GM18868 (cell line): ENCODE results near the gene C9orf85.
"Not testable (repeated sequence)": the region's sequence is repeated elsewhere in the genome, so short reads cannot be mapped to it uniquely, and the experiment has no call there.

Experiments
- ATAC-seq: cut with Tn5 transposase; IDR thresholded peaks from one replicate; pipeline ENCODE4 v1.9.1; 2021; ENCODE audit warnings: mild to moderate bottlenecking, moderate library complexity; ENCODE audit not compliant: unreplicated experiment

Gene C9orf85, protein sequence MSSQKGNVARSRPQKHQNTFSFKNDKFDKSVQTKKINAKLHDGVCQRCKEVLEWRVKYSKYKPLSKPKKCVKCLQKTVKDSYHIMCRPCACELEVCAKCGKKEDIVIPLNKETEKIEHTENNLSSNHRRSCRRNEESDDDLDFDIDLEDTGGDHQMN

DNA sequence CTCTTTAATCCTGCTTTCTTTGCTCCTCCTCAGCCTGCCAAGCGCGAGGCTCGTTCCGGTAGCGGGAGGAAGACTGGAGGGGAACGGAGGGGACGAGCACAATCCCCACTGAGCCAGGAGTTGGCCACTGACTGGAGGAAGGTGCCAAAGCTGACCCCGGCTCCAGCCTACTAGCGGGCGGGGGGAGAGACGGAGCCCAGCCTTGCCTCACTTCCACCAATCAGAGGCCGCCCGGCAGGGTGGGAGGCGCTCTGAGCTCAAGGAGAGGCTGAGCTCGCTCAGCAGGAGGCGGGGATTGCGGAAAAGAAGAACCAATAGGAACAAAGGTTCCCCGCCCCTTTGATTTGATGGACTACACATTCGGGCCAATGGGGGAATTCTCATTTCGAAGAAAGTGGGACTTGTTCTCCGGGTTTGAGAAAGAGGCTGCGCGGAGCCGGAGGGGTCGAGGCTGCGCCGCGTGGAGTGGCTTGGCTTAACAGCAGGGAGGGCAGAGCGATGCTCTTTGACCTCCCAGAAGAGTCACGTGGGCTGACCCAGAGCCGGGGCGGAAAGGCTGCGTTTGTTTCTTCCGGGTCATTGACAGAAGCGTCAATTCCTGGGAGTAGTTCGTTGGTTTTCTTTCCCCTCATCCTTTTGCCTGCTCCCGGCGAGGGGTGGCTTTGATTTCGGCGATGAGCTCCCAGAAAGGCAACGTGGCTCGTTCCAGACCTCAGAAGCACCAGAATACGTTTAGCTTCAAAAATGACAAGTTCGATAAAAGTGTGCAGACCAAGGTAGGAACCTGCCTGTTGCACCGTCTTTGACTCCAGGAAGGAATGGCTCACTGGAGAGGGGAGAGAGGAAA, at the start of gene C9orf85, which contains the start of gene ABHD17B:
Gene C9orf85 (plus strand): TSS at position 579 of the 847 bp plus-strand sequence. CDS start 96 bp downstream, at position 675.
Gene ABHD17B (minus strand): TSS at position 133 of the 847 bp plus-strand sequence. CDS start 36,113 bp downstream, outside the sequence.
- ATAC-seq = peak; percentile 93

DNA sequence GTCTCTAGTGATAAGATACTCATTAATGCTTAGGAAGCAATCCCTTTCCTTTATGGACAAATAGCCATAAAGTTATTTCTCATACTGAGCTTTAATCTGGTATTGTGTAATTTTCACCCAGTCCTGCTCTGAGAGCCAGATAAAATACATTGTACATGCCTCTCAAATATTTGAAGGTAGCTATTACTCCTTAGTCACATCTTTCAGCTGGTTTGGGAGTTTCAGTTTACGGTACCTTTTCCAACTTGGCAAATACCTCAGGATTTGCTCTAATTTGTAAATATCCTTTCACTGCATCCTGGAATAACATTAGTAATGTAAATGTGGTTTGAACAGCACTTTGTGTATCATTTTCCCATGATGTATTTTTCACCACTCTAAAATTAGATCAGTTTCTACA, 47.8 kb upstream of the C9orf85 start:
- no peak for ATAC-seq

DNA sequence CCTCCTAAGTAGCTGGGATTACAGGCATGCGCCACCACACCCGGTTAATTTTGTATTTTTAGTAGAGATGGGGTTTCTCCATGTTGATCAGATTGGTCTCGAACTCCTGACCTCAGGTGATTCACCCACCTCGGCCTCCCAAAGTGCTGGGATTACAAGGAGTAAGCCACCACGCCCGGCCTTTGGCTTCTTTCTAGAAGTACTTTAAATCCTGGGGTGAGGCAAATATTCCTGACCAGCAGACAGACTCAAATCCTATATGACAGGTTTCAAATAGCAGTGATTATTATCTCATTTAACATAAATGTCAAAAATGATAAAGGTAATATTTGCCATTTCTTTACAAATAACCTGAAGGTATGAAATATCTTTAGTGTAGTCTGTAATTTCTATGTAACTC, 36.1 kb upstream of the C9orf85 start:
- ATAC-seq = no peak

DNA sequence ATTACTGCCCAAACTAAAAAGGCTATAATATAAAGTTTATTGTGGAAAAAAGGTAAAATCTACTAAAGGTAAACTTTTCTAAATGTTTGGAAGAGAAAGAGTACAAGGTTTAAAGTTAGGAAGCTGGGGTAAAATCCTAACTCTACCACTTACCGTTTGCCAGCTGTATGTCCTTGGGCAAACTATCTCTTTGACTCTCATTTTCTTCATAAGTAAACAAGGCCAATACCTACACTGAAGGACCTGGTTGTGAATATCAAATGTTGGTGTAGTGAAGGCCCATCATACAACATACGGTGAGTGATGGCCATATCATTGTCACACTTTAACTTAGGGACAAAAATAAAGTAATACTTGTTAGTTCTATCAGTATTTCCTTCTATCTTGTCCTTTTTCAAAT, 35.3 kb upstream of the C9orf85 start:
- ATAC-seq = no peak

DNA sequence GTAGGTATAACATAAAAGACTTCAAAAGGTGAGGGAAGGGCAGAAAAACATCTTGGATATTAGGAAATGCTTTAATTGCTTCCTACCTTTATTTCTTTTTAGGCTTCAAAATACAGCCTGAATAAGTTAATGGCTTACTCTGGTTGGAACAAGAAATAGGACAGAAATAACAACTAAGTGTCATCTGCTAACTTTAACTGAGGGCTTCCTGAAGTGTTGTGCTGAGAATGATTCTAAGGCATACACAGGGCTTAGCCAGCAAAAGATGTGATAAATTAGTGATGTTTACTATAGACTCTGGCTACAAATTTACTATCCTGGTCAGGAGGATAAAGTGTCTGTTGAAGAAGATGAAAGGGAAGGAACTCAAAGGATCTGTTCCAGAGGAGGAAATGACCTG, 34.6 kb upstream of the C9orf85 start:
- ATAC-seq = no peak

DNA sequence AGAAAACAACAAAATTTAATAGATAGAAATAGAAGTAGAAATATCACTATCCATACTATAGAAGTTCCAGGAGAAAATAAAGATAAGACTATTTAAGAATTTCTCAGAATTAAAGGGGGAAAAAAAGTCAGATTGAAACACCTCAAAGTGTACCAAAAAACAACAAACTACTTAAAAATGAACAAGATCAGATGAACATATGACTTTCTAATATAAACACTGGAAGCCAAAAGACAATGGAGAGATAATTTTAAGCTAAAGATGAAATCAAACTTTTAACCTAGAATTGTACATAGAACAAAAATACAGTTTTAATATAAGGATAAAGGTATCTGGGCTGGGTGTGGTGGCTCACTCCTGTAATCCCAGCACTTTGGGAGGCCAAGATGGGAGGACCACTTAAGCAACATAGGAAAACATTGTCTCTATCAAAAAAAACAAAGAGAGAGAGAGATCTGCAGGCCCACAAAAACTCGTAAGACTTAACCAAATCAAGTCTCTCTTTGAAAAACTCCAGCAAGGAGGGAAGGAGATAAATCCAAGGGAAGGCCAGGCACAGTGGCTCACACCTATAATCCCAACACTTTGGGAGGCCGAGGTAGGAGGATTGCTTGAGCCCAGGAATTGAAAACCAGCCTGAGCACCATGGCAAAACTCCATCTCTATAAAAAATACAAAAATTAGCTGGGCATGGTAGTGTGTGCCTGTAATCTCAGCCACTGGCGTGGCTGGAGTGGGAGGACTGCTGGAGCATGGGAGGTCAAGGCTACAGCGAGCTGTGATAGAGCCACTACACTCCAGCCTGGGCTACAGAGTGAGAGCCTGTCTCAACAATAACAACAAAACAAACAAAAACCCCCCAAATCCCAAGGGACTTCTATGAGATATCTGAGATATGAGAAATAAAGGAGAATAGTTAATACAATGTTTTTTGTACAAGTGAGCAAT, 32.8 kb upstream of the C9orf85 start:
- no peak for ATAC-seq

DNA sequence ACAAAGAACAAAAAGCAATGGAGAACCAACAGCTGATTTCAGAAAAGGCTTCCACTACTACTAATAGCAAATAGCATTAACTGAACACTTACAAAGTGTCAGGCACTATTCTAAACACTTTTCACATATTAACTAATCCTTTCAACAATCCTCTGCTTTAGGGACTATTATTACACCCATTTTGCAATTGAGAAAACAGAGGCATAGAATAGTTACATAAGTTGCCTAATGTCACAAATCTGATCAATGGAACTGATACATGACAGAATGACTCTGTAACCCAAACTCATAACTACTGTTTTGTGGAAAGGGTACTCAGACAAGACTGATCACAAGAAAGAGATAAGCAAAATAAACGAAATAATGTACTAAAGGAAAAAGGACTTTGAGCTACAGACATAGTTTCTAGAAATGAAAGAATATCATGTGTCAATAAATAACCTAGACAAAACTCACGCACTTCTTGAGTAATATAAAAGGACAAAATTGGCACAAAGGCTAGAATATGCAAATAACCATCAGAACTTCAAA, 31.7 kb upstream of the C9orf85 start:
- no peak for ATAC-seq

DNA sequence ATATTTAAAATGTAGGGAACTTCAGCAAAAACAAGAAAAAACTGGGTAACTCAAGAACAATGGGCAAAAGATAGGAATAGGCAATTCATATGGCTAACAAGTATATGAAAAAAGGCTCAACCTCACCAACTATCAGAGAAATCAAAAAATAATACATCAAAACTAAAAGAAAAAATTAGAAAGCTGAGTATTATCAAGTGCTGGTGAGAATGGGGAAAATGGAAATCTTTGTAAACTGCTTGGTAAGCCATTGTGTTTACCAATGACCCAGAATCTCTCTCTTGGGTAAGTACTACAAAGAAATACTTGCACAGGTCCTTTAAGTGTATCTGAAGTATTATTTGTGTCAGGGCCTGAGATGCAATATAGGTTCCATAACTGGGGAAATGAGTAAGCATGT, 27.4 kb upstream of the C9orf85 start:
- ATAC-seq = no peak

DNA sequence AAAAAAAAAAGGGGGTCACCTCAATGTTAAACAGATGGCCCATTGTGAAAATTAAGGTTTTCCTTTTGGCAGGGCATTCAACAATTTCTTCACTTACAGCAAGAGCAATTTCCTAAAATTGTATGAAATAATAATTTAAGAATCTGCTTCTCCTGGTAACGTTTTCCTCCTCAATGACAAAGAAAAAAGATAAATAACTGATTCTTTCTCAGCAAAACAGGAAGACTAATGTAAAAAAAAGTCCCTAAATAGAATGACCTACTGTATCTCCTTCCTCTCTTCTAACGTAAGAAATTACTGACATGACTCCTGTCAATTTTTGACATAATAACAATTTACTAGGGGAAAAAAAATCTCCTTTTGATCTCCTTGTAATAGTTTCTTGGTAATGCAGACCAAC, 26.0 kb upstream of the C9orf85 start:
- ATAC-seq = peak; percentile 42

DNA sequence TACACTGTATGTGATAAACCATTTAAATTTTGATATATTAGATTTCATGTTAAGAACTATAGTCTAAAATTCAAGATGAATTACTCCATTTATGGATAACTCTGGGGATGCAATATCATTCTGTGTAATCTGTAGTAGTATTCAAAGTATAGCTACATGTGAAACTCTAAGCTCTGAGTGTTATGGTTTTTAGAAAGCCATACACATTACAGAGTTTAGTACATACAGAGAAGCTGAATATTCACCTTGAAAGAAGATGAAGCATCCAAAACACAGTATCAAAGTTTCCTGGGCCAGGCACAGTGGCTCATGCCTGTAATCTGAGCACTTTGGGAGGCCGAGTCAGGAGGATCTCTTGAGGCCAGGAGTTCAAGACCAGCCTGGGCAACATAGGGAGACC, 25.4 kb upstream of the C9orf85 start:
- ATAC-seq = no peak

DNA sequence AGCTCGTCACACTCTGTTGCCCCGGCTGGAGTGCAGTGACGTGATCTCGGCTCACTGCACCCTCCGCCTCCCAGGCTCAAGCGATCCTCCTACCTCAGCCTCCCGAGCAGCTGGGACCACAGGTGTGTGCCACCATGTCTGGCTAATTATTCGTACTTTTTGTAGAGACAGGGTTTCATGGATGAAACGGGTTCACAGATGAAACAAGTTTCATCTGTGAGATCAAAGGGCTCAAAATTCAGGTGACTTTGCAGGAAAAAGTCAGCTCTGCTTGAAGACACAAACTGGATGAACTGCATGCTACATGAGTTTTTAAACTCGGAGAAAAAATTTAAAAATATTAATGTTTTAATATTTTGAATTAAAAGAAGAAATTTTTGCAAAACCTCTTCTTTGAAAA, 24.9 kb upstream of the C9orf85 start:
- no peak for ATAC-seq

DNA sequence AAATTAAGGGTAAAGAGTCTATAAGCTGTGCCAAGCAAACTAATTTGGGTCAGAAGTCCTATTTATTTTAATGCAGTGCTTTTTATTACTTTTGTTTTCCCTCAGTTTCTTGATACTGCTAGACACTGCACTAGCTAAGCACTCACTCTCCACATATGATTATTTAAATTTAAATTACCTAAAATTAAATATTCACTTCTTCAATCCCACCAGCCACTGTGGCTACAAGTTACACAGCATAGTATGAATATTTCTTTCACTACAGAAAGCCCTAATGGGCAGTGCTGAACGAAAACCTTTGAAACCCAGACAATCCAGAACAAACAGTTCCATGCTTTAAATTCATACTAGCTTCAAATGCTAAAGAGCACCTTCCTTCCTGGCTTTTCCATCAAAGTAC, 24.1 kb upstream of the C9orf85 start:
- ATAC-seq = no peak

DNA sequence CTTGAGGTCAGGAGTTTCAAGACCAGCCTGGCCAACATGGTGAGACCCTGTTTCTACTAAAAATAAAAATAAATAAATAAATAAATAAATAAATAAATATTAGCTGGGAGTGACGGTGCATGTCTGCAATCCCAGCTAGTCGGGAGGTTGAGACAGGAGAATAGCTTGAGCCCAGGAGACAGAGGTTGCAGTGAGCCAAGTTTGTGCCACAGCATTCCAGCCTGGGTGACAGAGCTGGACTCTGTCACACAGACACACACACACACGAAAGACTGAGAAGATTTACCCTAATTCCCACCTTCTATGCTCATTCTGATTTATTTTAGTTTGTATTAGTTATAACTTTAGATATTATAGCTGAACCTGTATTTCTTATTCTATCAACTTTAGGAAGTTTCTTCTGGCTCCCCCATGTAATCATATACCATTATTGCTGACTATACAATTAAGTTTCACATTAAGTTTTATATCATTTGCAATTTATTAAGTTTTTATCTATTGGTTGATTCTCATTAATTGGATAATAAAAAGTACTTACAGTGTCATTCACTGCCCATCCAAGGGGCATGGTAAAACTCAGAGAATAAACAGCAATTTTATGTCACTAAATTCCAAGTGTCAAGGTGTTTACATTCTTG, 21.3 kb upstream of the C9orf85 start:
- no peak for ATAC-seq

DNA sequence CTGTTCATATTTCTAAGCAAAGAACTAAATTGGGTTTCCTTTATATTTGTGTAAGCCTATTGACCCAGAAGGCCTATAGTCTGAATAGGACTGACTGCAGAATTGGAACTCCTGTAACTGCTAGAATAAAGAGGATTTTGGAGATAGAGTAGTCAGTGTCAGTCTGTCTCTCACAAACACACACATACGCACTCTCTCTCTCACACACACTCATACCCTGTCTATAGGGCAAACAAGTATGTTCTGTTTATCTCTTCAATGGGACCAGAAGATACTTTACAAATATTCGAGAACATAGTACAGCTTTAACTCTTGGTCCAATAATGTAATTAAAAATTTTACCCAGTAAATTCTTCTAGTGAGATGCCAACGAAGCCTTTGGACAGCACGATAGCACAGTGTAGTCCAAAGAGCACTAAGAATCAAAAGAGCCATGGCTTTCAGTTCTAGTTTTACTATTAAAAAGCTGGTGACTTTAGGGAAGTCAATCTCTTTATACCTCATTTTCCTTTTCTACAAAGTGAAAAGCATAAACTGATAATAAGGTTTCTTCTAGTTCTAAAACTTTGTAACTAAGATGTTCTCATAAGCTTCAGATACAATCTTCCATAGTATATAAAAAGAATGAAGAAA, 19.8 kb upstream of the C9orf85 start:
- ATAC-seq = peak; percentile 62

DNA sequence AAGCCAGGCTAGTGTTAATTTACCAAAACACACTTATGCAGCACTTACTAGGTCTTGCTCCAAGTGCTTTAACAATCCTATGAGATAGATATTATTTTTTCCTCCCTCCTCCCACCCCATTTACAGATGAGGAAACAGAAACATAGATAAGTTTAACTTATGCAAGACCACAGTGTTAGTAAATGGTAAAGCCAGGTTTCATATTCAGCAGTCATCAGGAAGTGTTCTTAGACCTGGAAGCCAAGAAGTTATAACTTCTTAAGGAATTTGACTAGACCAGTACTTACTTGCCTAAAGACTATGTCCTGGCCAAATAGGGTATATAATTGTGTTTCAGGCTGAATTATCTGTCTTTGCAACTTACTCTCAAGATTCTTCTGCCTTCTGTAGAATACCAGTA, 16.3 kb upstream of the C9orf85 start:
- ATAC-seq = peak; percentile 39

DNA sequence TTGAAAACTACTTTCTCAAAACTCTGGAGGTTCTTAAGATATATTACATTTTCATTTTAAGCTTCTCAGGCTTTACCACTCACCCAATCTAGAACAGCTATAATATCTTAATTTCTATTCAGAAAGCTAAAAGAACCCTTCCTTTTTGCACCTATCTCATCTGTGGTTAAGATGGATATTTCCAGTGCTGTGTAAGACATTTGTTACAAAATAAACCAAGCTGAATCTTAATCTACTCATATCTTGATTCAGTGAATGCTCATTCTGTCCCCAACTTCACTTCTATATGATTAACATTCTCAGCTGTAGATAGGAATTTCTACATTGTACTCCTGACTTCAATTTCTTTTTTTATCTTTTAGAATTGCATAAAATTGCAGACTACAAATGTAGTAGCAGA, 15.5 kb upstream of the C9orf85 start:
- ATAC-seq = no peak

DNA sequence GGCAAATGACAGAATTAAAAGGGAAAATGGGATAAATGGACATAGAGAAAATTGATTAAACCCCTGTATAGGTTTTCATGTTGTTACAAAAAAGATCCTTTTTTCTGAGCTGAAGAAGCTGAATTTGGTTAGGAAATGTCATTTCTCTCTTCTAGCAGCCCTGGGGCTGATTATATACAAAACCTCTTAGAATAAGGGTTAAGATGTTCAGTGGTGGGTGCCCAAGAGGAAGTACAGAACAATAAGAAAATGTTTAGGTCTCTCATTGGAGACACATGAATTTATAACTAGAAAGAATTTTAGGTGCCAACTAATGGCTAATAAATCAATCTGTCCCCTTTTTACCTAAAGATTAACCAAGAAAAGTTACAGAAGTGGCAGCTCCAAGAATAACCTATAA, 14.7 kb upstream of the C9orf85 start:
- no peak for ATAC-seq

DNA sequence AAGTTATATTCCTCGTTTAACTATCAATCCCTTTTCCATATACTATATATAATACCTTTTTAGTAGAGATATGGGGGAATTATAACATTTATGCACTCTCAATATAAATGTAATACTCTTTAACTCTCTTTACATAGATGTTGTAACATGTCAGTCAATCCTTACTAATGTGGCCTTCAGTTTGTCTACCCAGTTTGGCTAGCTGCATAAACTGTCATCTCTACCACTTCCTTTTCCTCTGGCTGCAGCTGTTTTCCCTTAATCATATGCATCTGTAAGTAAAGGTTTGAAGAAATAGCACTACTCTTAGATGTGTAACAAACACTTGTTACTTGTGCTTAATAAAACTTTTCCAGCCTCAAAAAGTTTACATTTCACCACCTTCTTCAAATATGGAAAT, 13.9 kb upstream of the C9orf85 start:
- peak; percentile 65 for ATAC-seq

DNA sequence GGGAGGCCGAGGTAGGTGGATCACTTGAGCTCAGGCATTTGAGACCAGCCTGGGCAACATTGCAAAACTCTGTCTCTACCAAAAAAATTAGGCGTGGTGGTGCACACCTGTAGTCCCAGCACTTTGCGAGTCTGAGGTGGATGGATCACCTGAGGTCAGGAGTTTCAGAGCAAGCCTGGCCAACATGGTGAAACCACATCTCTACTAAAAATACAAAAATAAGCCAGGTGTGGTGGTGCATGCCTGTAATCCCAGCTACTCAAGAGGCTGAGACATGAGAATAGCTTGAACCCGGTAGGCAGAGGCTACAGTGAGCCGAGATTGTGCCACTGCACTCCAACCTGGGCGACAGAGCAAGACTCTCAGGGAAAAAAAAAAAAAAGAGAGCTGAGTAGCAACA, 12.7 kb upstream of the C9orf85 start:
- not testable (repeated sequence) for ATAC-seq
